GM12878 (cell line): ENCODE data around the gene SENP1. TPM values are rescaled to one million over a fixed set of nuclear protein-coding genes. Genes with fewer than 3 reads are reported as not detected.

Experiments
- ATAC-seq: fragments of 200-7000 bp; cut with Tn5 transposase; 3 replicates; pipeline ENCODE4 v1.9.1; 2020; ENCODE audit warnings: mild to moderate bottlenecking, moderate library complexity
- BruUV-seq: library from RNA; stranded (reverse); fragments of 400-500 nt; replicated peaks from 2 replicates; lab custom pipeline; 2021; lab: Mats Ljungman, UMichigan
- CTCF ChIA-PET: fragments of 300-600 bp; sonication (Branson Sonifier 250); formaldehyde crosslinking; extraction: SDS; loops from one replicate; lab custom pipeline; 2021; ENCODE audit warnings: inconsistent platforms; lab: Yijun Ruan, JAX
- POLR2A ChIA-PET: fragments of 350-600 bp; formaldehyde crosslinking; extraction: SDS; loops from one replicate; lab custom pipeline; 2021; ENCODE audit warnings: inconsistent platforms; lab: Charles Lee
- RAD21 ChIA-PET: fragments of 300-600 bp; sonication (Branson Sonifier 250); formaldehyde crosslinking; loops from one replicate; lab custom pipeline; 2023; ENCODE audit warnings: antibody characterized with exemption; ENCODE audit not compliant: unreplicated experiment; lab: Charles Lee
- SMC1A ChIA-PET: fragments of 300-600 bp; sonication (Branson Sonifier 250); formaldehyde crosslinking; loops from one replicate; lab custom pipeline; 2023; ENCODE audit not compliant: unreplicated experiment, uncharacterized antibody; lab: Charles Lee
- DNase-seq: peaks from one replicate; pipeline ENCODE4 v3.0.0-alpha.2; 2011; ENCODE audit warnings: low read depth, low spot score
- FAIRE-seq: peaks from 3 replicates; lab custom pipeline; 2011; peaks lifted over from hg19 to GRCh38; lab: Jason Lieb, UNC
- H2AFZ ChIP-seq: 2 replicates; pipeline ENCODE4 v1.6.0; 2011; ENCODE audit warnings: low read depth, low read length, control low read depth; ENCODE audit not compliant: control insufficient read depth
- H3K27ac ChIP-seq: 2 replicates; pipeline ENCODE4 v1.5.1; 2011; ENCODE audit warnings: control low read depth; ENCODE audit not compliant: control insufficient read depth, insufficient read depth
- H3K27me3 ChIP-seq, 2 experiments: replicated peaks in 1 of 2; 2 replicates each; pipeline versions ENCODE4 v1.6.0 to v1.6.1; 2011; ENCODE audit warnings: low read length in 1 of 2; ENCODE audit not compliant: control insufficient read depth in 2 of 2, insufficient read depth in 2 of 2
- H3K36me3 ChIP-seq, 2 experiments: 2 replicates each; pipeline ENCODE4 v1.5.1; 2011; ENCODE audit warnings: low read length in 1 of 2; ENCODE audit not compliant: control insufficient read depth in 2 of 2, insufficient read depth in 2 of 2
- H3K4me1 ChIP-seq: 2 replicates; pipeline ENCODE4 v1.6.1; 2011; ENCODE audit warnings: mild to moderate bottlenecking, low read length, moderate library complexity, mixed read lengths; ENCODE audit not compliant: control insufficient read depth, insufficient read depth
- H3K4me2 ChIP-seq: 2 replicates; pipeline ENCODE4 v1.6.0; 2011; ENCODE audit warnings: control low read depth; ENCODE audit not compliant: control insufficient read depth, insufficient read depth
- H3K4me3 ChIP-seq: fragments of 200-600 bp; sonication (generic); 2 replicates; pipeline ENCODE4 v1.5.1; 2016
- H3K79me2 ChIP-seq: 2 replicates; pipeline ENCODE4 v1.6.0; 2011; ENCODE audit warnings: low read length; ENCODE audit not compliant: control insufficient read depth, insufficient read depth
- H3K9ac ChIP-seq: 2 replicates; pipeline ENCODE4 v1.8.0; 2011; ENCODE audit warnings: low read length, control low read depth, mixed read lengths; ENCODE audit not compliant: control insufficient read depth, insufficient read depth
- H3K9me3 ChIP-seq: replicated peaks from 3 replicates; pipeline ENCODE4 v1.5.1; 2011; ENCODE audit warnings: mild to moderate bottlenecking, low read length; ENCODE audit not compliant: control insufficient read depth, insufficient read depth
- H4K20me1 ChIP-seq: 2 replicates; pipeline ENCODE4 v1.6.0; 2011; ENCODE audit not compliant: control insufficient read depth, insufficient read depth
- SPI1 ChIP-seq: IDR thresholded peaks from 2 replicates; pipeline ENCODE4 v1.6.1; 2011; ENCODE audit warnings: low read depth, mild to moderate bottlenecking, low read length, moderate library complexity, borderline replicate concordance; ENCODE audit not compliant: insufficient read depth
- WGBS: methylation state at CpG from one replicate; pipeline ENCODE4 v1.1.6; 2016; ENCODE audit warnings: low lambda C conversion rate; ENCODE audit not compliant: insufficient replicate concordance, insufficient coverage; ENCODE audit errors: missing lambda C conversion rate; 5-methylcytosine and 5-hydroxymethylcytosine counted together
- in situ Hi-C: fragments of 300-500 bp; cut with MboI; formaldehyde crosslinking; loops from 9 replicates; pipeline ENCODE4 v1.14.3; 2018; ENCODE audit warnings: mixed read lengths
- intact Hi-C: fragments of 100-400 bp; cut with micrococcal nuclease; formaldehyde crosslinking; loops from one replicate; pipeline ENCODE4 v1.14.2; 2022; ENCODE audit not compliant: unreplicated experiment
- polyA plus RNA-seq, 11 experiments: library from polyadenylated mRNA; depleted of rRNA in 4 of 11; unstranded in 6 of 11; stranded (reverse) in 5 of 11; fragments of >200 nt; fragmentation: Nextera tagmentation in 4 of 11; fragmentation: Illumina TruSeq in 1 of 11; extraction: Ambion mirVana in 4 of 11; extraction: Trizol in 1 of 11; gene quantifications; 1 replicate in 1 of 11; 2 replicates in 10 of 11; pipeline versions ENCODE4 v1.2.1 to v1.2.3, GENCODE V29; 2011 to 2016; ENCODE audit warnings: inconsistent platforms in 2 of 11, missing spikeins in 2 of 11, low read depth in 1 of 11
- total RNA-seq, 4 experiments: library from RNA; depleted of rRNA in 3 of 4; stranded (reverse); fragments of >200 nt in 3 of 4; fragmentation: Illumina TruSeq in 1 of 4; extraction: Trizol in 1 of 4; gene quantifications; 2 replicates each; pipeline versions ENCODE4 v1.2.1 to v1.2.3, GENCODE V29; 2013 to 2021
- TF ChIP-seq, protein P1 (sequence below): IDR thresholded peaks from 2 replicates; pipeline ENCODE4 v1.6.1; 2011; ENCODE audit warnings: mild to moderate bottlenecking, low read depth, low read length, moderate library complexity; ENCODE audit not compliant: insufficient replicate concordance

The SENP1 gene
- total and polyA plus RNA-seq, 10 of the 15 experiments (the other 5 are each of a cell fraction or from before 2014, with no cell fraction given), result 8.1 to 52.4 (median 26.1) TPM

DNA sequence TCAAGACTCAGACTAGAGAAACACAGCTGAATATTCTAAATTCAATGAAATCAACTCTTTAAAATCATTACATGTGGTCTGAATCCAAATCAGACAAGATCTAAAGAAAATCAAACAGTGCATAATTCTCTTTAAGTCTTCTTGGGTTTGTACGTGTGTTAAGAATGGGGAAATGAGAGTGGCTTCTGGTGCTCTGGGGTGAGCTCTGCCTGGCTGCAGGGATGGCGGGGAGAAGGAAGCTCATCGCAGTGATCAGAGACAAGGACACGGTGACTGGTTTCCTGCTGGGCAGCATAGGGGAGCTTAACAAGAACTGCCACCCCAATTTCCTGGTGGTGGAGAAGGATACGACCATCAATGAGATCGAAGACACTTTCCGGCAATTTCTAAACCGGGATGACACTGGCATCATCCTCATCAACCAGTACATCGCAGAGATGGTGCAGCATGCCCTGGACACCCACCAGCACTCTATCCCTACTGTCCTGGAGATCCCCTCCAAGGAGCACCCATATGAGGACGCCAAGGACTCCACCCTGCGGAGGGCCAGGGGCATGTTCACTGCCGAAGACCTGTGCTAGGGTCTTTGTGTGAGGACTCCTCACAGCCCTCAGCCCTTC lies 20.9 kb downstream of the SENP1 start:
- no TSS peak for BruUV-seq

More for the DNA sequence above, 20.9 kb downstream of the SENP1 start:
- TF ChIP-seq, protein P1, sequence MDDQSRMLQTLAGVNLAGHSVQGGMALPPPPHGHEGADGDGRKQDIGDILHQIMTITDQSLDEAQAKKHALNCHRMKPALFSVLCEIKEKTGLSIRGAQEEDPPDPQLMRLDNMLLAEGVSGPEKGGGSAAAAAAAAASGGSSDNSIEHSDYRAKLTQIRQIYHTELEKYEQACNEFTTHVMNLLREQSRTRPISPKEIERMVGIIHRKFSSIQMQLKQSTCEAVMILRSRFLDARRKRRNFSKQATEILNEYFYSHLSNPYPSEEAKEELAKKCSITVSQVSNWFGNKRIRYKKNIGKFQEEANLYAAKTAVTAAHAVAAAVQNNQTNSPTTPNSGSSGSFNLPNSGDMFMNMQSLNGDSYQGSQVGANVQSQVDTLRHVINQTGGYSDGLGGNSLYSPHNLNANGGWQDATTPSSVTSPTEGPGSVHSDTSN, result no peak
- peak; percentile 70; the same call in 1 of the 2 replicates for TF ChIP-seq SPI1
- Histone ChIP-seq H3K9ac (no peak overlapping the region), H4K20me1 (no peaks in the 10 kb centered on the region), H3K27me3 (no peaks in the 10 kb centered on the region; a peak in 1 of 4 replicates), H3K4me3 (no peak overlapping the region), H2AFZ (no peak overlapping the region), H3K4me2 (no peak overlapping the region), H3K36me3 (peaks cover 6 to 20% of the 10 kb centered on the region in 2 experiments), H3K79me2 (no peaks in the 10 kb centered on the region), H3K4me1 (no peaks in the 10 kb centered on the region; the same call in 1 of the 2 replicates), H3K9me3 (no peaks in the 10 kb centered on the region), H3K27ac (no peak overlapping the region)
- intact Hi-C loops, result loop anchor here (2.0 to 5.0 kb wide), 2 partner anchors 80 to 123 kb away; partner anchors contain the start of gene TMEM106C
- in situ Hi-C loops, result no loop called here
- CTCF ChIA-PET, result interaction anchor here (0.6 to 4.8 kb wide), 7 partner anchors 8 to 717 kb away, joined by 3 to 38 read pairs (median 6); no protein-coding TSS in a partner anchor
- no peak for ATAC-seq
- peak; percentile 18 for FAIRE-seq
- SMC1A ChIA-PET, result interaction anchor here (0.8 to 2.7 kb wide), 6 partner anchors 11 to 533 kb away, joined by 3 to 8 read pairs (median 3); no protein-coding TSS in a partner anchor
- no peak for DNase-seq
- 62% methylated on average over 12 of the region's 12 CpGs for whole genome bisulfite sequencing
- RAD21 ChIA-PET, result interaction anchor here (0.7 kb wide), 1 partner anchor 167 kb away, joined by 3 read pairs; no protein-coding TSS in a partner anchor
- POLR2A ChIA-PET, result interaction anchor here (0.7 kb wide), 1 partner anchor 8 kb away, joined by 7 read pairs; no protein-coding TSS in a partner anchor
